Fibroblast of upper back skin (primary cell): ENCODE data around the gene POU6F2.

ENCODE experiments used
- DNase-seq: peaks from one replicate; pipeline ENCODE4 v3.0.0-alpha.2; 2013

The POU6F2 gene

DNA sequence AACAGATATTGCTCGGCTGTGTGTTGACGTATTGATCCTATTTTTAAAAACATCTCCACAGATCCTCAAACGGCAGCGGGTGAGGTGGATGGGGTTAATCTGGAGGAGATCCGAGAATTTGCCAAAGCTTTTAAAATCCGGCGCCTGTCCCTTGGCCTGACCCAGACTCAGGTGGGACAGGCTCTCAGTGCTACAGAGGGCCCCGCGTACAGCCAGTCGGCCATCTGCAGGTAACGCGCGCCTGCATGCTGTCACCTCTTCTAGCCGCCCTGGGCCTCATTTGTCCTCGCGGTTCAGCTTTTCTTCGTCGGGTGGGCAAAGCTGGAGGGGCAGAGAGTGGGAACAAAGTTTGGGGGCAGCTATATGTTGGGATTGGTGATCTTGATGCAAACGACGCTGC is 482.8 kb downstream of the POU6F2 start:
- no peak for DNase-seq

DNA sequence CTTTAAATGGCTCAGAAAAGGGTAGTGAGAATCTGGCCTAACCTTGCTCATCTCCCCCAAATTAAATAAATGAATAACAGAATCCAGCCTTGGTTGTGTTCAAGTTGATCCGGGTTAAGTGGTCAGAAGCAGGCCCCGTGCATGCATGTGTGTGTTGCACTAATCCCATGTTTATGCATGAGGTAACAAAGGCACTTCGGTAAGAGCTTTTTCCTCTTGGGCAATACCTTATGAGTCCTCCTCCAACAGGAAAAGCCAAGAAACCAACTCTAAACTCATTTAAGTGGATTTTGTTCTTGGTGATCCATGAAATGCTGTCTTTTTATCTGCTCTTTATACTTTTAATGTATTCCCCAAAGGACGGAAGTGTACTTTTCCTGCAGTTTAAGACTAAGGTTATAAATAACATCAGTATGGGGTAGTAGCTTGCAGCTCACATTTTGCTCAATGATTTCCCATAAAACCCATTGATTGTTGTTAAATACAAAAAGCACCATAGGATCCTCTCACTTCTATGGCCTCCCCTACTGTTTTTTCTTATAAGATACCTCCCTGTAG is 483.6 kb downstream of the POU6F2 start:
- peak; percentile 2 for DNase-seq

DNA sequence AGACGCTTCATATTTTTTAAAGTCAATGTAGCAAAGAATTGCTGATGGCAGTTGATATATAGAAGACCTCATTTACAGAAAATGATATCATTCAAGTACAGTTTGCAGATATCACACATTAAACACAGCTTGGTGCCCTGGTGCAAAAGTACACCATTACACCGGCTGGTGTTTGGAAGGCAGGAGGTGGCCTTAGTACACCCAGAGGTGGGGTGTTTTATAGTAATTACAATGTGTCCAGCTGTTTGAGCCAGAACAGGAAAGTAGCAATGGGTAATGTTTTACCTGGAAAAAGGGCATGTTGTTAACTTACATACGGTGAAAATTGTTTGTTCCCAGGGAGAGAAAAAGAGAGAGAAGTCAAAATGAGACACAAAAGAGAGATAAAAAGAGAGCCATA is 485.5 kb downstream of the POU6F2 start:
- no peak for DNase-seq

GRCh38 chr7:39464350-39465054 is 486.8 kb downstream of the POU6F2 start:
- DNase-seq, result no peak

- peak; percentile 78 for DNase-seq
These were observed 487.6 kb downstream of the POU6F2 start for GRCh38 chr7:39465055-39465929.

DNA sequence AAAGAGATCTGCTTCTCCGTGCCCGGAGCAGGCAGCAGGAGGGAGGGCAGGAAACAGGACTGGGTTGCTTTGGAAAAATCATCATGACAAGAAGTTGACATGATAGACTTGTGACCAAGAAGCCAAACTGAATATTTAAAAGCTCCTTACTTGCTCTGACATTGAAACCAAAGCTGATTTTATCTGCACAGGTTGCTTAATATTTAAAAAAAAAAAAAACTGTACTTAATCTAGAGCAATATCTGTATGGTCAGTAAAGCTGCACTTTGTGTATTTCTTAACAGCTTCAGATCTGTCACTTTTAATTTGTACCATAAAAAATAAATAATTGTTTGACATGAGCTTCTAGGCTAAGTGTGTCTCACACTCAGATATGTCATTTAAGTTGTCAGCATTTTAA is 490.6 kb downstream of the POU6F2 start:
- DNase-seq, result no peak

GRCh38 chr7:39468808-39469374 is 491.2 kb downstream of the POU6F2 start:
- peak; percentile 6 for DNase-seq

- no peak for DNase-seq
These were observed 503.2 kb downstream of the POU6F2 start for GRCh38 chr7:39480901-39481300.

DNA sequence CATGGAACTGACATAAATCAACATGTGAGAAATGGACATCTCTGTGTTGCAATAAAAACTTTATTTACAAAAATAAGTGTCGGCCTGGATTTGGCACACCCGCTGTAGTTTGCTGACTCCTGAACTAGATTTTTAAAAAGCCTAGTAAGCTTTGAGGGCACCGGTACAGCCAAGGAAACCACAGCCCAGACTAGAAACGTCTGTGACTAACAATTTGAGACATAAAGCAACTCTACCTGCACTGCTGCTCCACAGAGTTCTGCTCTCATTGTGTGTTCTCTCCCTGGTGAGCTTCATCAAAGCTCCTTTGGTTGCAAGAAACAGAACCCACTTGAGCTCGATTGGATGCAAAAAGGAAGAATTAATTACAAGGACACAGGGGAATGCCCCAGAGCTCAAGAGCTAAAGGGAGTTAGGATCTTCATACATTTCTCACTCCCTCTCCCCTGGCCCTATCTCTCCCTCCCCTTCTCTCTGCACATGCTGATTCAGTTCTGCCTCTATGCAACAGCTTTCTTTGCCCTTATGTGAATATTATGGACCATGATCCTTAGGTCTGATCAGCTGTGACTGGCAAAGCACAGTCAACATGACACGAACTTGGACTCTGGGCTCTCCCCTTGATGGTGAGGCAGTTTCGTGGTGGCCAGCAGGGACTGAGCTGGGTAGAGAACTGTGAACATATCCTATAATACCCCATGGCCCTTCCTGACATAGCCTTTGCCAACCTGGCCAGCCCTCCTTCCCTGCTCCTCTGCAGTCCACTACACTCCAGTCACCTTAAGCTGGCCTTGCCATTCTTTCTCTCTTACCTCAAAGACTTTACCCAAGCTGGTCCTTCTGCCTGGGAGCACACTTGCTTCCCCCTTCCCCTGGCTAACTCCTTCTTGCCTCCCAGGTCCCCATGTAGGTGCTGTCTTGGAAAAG is 511.0 kb downstream of the POU6F2 start:
- DNase-seq, result no peak

GRCh38 chr7:39490296-39490695 is 512.6 kb downstream of the POU6F2 start:
- DNase-seq, result no peak

GRCh38 chr7:39493934-39494333 is 516.2 kb downstream of the POU6F2 start:
- peak; percentile 59 for DNase-seq

- DNase-seq, result no peak
These were observed 523.6 kb downstream of the POU6F2 start for GRCh38 chr7:39501358-39501757.

DNA sequence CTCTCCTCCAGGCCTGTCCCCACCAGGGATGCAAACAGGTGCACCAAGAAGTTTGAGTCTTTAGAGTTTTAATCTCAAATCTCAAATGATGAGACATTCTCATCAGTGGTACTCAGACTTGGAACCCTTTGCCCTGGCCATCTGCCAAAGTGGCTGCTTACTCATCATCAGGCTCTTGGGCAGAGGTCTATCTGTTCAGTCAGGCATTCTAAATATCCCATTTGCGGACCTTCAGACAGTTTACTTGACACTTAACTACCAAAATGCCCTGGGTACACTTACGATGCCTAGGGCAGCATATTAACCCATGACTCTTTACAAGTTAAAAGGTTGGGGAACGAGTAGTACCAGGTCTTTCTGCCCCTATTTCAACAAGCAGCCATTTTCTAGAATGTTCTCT is 527.3 kb downstream of the POU6F2 start:
- peak; percentile 66 for DNase-seq

GRCh38 chr7:39507866-39508551 is 530.3 kb downstream of the POU6F2 start:
- DNase-seq, result peak; percentile 50

- no peak for DNase-seq
These were observed 531.7 kb downstream of the POU6F2 start for GRCh38 chr7:39509436-39509835.

DNA sequence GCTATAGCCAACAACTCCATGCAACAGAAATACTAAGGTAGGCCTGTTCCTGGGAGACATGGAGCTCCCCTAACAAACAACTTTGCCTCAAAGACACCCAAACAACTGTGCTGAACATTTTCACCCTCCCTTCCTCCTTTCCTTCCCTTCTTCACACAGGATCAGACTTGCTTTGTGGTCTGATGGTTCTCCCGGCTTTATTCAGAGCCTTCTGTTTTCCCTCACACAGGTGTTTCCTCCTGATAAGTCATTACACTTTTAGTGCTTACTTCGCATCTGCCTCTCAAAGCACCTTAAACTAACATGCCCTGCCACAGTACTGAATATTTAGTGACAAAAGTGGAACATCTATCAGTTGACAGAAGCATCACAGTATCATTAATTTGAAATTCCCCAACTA is 532.2 kb downstream of the POU6F2 start:
- DNase-seq, result no peak

- peak; percentile 74 for DNase-seq
These were observed 533.2 kb downstream of the POU6F2 start for GRCh38 chr7:39510864-39511354.

GRCh38 chr7:39515534-39516228 is 538.0 kb downstream of the POU6F2 start:
- no peak for DNase-seq

DNA sequence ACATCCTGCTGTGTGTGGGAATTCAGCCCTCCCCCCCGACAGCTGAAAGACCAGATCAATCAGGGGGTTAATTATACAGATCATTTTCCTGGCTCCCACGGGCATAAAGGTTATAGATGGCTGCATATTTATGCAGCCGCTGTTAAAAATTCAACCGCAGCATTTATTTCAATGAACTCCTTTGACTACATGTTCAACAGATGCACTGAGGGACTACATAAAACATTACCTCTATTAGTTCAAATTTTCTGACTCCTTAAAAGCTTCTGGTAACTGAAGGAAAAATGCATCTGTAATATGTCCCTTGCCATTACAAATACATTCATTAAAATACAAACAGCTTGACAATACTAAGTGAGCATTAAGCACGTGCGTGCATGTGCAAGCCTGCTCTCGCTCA is 538.8 kb downstream of the POU6F2 start:
- no peak for DNase-seq

- no peak for DNase-seq
These were observed 539.5 kb downstream of the POU6F2 start for GRCh38 chr7:39517240-39517639.
